LHCN-M2 (cell line): ENCODE measurements around the gene SNX9. TPM values are rescaled to one million over a fixed set of nuclear protein-coding genes. Genes with fewer than 3 reads are reported as not detected.

Source experiments
- DNase-seq: peaks from one replicate; pipeline ENCODE4 v3.0.0-alpha.2; 2012; ENCODE audit warnings: low read depth
- total RNA-seq: library from RNA; depleted of rRNA; stranded (reverse); fragments of >200 nt; gene quantifications from 2 replicates; pipeline ENCODE4 v1.2.3, GENCODE V29; 2014

The SNX9 gene
- total RNA-seq, 1 experiment from 2014 or later = 15.6 TPM

- DNase-seq = peak; percentile 50
Observed at GRCh38 chr6:157800420-157801237, 22.4 kb upstream of the SNX9 start.

GRCh38 chr6:157804448-157805327 is 18.4 kb upstream of the SNX9 start:
- no peak for DNase-seq

GRCh38 chr6:157806131-157806855 is 16.8 kb upstream of the SNX9 start:
- DNase-seq = no peak

DNA sequence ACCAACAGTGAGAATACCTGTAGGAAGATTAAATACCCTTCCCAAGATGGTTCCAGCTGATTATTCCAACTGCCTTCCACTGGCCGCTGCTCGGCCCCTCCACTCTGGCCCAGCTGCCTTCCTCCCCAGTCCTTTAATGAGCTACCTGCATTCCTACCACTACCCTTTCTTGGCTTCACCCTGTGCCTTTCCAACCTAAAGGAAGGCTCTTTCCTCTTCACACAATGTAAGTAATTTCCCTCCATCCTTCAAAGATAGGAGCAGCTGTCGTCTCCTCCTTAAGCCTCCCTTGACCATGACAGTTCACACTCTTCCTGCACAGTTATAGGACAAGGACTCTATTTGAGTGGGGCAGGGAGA is 16.2 kb upstream of the SNX9 start:
- no peak for DNase-seq

- DNase-seq = no peak
Observed at GRCh38 chr6:157808405-157808950, 14.6 kb upstream of the SNX9 start.

DNA sequence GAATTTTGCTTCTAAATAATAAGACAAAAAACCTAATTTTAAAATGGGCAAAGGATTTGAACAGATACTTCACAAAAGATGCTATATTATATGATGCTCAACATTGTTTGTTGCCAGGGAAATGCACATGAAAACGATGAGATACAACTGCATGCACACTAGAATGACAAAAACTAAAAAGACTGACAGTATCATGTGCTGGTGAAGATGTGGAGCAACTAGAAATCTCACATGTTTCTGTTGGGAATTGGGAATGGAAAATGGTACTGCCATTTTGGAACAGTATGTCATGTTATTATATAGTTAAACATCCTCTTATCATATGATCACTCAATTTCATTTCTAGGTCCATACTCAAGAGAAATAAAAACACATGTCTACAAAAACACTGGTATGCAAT is 13.4 kb upstream of the SNX9 start:
- no peak for DNase-seq

DNA sequence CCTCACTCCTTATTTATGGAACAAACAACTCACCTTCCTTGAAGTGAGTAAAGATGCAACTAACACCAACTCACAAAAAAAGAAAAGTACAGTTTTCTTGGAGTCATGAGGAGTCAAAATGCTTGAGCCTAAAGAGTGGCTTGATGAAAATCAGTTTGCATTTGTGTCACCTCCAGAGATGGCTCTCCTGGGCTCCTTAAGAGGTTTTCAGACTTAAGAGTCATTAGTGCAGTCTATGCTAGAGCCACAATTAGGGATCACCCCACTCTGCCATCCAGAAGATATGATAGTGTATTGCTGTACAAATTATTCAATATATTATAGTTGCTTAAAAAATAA is 11.9 kb upstream of the SNX9 start:
- DNase-seq = no peak

DNA sequence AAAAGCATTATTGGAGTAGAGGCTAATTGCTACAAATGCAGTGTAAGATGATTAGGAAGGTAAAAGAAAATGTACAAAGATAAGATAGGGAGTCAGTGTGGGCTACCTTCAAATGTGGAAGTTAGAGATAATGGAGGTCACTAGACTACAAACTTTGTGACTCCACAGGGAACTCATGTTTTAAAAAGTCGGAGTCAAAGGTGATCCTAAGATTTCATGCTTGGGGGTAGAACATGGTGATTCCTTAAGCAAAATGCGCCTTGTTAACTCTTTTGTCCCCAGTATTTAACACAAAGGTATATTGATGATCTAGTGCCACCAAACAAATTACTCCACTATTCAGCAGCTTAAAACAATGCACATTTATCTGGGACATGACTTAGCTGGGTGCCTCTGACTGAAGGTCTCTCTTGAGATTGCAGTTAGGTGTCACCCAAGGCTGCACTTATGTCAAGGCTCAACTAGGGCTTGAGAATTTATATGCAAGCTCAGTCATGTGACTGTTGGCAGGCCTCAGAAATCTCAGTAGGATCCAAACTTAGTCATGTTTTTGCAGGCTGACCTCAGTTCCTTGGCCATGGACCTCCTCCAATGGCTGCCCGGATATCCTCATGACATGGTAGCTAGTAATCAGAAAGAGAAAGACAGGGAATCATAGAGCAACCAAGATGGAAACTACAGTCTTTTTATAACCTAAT is 11.4 kb upstream of the SNX9 start:
- DNase-seq = no peak

GRCh38 chr6:157812425-157813171 is 10.4 kb upstream of the SNX9 start:
- no peak for DNase-seq

DNA sequence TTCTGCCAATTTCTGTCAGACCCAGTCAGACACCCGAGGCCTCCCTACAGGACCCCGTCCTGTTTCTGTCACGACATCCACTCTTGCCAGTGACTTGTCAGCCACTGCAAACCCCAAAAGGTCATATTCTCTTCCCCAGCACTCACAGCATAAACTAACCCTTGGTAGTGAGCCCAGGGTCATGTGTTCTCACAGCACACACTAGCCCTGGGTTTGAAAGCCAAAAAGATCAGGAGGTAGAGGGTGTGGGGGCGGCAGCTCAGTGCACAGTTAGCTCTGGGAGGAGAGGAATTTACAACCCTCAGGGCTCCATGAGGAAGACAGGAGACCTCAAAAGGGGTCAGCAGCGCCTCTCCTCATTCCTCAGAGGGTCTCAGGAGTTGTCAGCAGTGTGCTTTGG is 9.9 kb upstream of the SNX9 start:
- DNase-seq = no peak

DNA sequence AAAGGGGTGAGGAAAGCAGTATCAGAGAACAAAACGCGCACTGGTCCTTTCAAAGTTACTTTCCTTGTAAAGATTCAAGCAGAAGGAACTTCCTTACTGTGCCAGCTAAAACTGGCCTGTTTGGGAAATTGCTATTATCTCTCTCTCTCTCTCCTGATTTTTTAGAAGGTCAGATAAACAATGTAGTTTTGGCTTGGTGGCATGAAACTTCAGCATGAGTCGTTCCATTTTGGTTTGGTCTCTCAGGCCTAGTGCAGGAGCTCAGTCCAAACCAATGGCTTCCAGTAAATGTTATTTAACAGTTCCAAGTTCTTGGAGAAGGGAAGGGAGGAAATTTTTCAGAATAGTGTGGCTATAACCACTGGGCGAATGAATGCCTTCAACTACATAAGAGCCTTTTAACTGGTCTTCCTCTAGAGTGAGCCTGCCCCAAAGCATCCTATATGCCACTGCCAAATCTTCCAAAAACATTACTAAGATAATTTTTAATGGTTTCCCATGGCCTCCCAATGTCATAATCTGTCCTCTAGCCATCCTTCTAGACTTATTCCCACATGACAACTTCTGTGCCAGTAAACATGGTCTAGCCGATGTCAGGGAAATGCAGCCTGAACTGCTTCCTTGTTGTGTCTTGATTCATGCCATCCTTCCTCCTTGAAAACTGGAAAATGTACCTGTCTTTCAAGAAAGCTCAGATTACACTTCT is 9.1 kb upstream of the SNX9 start:
- peak; percentile 73 for DNase-seq

DNA sequence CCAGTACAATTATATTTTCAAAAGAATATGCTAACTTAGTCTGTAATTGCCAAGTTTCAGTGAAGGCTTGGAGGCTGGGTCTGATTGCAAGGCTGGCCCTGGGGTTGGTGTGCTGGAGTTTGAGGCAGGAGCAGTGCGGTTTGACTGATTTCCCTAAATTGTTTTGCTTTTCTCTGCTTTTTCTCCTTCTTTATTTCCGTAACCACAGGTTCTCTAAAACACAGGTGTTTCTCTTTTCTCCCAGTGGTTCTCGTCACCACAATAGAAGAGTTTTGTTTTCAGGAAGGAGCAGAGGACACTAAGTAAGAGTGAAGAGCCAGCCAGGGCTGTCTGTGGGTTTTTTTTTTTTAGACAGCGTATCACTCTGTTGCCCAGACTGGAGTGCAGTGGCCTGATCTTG is 8.2 kb upstream of the SNX9 start:
- no peak for DNase-seq

DNA sequence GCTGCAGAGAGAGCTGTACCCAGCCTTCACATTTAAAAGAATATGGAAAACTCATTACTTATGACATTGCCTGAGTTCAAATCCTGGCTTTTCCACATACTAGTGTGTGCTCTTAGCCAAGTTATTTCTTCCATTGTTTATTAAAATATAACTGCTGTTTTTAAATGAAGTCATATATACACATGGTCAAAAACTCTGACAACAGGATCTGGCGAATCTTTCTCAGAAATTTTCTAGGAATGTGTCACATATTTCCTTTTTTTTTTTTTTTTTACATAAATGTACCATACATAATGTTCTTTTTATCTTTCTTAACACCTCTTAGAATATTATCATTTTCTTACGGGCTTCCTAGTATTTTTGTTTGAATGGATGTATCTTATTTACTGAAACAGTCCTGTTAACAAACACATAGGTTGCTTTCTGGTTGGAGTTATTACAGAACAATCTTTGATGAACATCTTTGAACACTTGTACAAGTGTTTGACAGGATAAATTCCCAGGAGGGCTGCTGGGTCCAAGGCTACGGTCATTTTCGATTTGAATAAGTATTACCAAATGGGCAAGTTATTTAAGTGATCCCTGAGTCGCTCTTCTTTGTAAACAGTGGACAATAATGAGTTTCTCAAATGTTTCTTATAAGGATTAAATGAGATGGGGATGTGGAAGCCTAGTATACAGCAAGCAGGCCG is 1.6 kb upstream of the SNX9 start:
- DNase-seq = no peak

GRCh38 chr6:157822245-157823000 is 623 bp upstream of the SNX9 start:
- no peak for DNase-seq

DNA sequence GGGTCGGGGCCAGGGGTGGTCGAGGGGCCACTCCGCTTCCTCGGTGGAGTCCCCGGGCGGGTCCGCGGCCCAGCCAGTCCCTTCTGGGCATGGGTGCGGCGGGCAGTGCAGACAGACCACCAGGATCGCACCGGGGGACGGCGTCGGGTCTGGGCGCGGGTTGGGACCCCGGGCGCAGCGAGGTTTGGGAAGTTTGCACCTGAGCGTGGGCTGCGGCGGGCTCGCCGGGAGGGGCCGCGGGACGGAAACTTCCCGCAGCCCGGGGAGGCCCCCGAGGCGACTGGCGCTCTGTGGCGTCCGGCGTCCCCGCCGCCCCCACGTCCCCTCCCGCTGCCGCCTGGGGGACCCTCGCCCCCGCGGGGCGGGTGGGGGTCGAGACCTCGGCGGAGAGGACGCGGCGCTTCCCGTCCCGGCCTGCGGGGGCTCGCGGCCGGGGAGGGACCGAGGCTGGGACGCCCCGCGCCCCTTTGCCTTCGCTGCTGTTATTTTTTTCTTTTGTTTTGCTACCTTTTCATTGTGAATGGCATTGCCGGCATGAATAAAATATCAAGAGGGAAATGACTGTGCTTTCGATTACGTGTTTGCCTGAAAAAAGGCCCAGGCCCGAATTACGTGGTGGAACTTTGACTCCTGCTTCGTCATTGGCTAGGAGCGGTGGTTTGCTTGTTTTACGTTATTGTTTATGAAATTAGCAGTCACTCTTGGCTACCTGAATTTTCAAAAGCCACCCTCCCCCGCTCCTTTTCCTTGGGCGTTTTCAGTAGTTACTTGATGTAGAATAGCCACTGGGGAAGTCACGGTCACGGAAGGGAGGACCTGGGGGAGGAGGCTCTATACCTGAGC is 703 bp downstream of the SNX9 start:
- no peak for DNase-seq

GRCh38 chr6:157825243-157825904 is 2.3 kb downstream of the SNX9 start:
- no peak for DNase-seq

DNA sequence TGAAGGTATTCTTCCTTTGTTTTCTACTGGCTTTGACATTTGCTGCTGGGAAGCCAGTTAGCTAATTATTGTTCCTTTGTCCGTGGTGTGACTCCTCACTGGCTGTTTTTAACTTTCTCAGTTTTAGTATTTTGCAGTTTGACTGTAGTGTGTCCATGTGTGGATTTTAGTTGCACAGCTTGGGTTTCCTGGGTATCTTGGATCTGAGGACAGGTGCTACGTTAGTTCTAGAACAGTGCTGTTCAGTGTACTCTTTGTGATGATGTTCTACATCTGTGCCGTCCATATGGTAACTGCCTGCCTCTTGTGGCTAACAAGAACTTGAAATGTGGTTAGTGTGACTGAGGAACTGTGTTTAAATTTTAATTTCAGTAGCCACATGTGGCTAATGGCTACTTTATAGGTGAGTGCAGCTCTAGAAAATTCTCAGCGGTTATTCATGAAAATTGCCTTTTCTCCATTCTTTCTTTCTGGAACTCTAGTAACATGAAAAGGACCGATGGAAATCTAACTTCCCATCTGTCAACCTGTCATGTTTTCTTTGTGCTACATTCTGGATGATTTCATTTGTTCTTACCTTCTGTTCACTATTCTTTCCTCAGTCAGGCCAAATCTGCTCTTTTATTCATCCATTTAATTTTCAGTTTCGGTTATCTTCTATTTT is 7.4 kb downstream of the SNX9 start:
- DNase-seq = peak; percentile 41
